Hepatocyte (in vitro differentiated cells): ENCODE data around the gene ECHDC3.

Experiments used
- EZH2 ChIP-seq: fragments of 200-600 bp; sonication (generic); IDR thresholded peaks from 2 replicates; pipeline ENCODE4 v1.6.1; 2016; ENCODE audit warnings: antibody characterized with exemption, mild to moderate bottlenecking, borderline replicate concordance
- EZH2phosphoT487 ChIP-seq: fragments of 200-600 bp; sonication (generic); IDR thresholded peaks from one replicate; pipeline ENCODE4 v1.6.1; 2018; ENCODE audit warnings: antibody characterized with exemption, mild to moderate bottlenecking, low read depth, moderate library complexity; ENCODE audit not compliant: unreplicated experiment, severe bottlenecking
- TF ChIP-seq, protein P1 (sequence below): fragments of 200-600 bp; sonication (generic); IDR thresholded peaks from 2 replicates; pipeline ENCODE4 v1.5.1; 2016; ENCODE audit warnings: antibody characterized with exemption, mild to moderate bottlenecking; ENCODE audit not compliant: poor library complexity

DNA sequence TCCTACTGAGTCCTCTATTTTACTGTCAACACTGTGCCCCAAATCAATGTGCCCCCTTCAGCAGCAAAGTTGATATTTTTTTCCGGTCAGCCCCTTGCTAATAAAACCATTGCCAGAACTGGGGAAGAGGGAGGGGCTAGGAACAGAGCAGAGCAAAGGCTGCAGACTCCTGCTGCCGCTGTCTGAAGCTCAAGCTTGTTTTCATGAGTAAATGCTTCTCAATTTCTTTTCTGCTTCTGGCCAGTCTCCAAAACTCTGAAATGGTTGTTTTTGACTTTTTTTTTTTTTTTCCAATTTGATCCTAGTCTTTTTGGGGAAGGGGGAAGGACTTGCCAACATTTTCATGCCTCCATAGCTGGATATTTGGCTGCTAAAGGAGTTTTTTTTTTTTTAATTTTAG is 54.3 kb downstream of the ECHDC3 start:
- TF ChIP-seq, protein P1, sequence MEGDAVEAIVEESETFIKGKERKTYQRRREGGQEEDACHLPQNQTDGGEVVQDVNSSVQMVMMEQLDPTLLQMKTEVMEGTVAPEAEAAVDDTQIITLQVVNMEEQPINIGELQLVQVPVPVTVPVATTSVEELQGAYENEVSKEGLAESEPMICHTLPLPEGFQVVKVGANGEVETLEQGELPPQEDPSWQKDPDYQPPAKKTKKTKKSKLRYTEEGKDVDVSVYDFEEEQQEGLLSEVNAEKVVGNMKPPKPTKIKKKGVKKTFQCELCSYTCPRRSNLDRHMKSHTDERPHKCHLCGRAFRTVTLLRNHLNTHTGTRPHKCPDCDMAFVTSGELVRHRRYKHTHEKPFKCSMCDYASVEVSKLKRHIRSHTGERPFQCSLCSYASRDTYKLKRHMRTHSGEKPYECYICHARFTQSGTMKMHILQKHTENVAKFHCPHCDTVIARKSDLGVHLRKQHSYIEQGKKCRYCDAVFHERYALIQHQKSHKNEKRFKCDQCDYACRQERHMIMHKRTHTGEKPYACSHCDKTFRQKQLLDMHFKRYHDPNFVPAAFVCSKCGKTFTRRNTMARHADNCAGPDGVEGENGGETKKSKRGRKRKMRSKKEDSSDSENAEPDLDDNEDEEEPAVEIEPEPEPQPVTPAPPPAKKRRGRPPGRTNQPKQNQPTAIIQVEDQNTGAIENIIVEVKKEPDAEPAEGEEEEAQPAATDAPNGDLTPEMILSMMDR, result no peak
- no peak for TF ChIP-seq EZH2
- TF ChIP-seq EZH2phosphoT487, result no peak
